NCI-H1694 treated with DMSO at 0.1 percent for 48 hours (cell line): ENCODE measurements around the gene EGLN3.

Experiments
- DNase-seq: peaks from one replicate; lab custom pipeline; 2025; lab: John Stamatoyannopoulos, UW

Gene EGLN3

DNA sequence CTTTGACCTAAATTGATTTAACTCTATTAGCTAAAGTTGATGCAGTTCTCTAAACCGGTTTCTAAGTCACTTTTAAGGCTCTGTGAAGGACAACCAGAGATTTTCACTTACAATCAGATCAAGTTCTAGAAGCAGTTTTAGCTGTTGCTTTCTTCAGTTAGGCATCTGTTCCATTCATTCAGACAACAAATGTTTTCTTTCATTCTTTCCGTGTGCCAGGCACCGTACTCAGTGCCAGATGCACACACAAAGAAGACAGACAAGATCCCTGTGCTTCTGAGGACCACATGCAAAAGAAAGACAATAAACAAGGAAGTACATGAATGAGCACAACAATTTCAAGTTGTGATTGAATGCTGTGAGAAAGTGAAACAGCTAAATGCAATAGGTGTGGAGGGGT lies 11.1 kb upstream of the EGLN3 start:
- DNase-seq = no peak

DNA sequence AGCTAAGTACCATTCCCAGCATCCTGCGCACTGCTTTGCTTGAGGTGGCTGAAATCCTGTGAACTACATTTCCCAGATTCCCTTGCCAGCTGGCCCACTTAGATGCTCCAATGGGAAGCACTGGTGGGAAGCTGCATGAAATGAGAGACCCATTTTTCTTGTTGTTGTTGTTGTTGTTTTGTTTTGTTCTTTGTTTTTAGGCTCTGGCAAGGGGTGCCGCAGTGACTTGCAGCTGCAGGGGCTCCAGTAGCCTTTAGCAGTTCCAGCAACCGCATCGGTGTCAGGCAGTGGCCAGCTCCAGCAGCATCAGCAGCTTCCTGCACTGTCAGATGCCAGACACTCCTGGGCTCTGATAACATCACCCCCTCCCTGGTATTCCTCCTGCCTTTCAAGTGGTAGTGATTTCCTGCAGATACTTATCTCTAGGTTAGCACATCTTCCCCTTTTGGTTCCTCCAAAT lies 8.8 kb upstream of the EGLN3 start:
- DNase-seq = no peak

DNA sequence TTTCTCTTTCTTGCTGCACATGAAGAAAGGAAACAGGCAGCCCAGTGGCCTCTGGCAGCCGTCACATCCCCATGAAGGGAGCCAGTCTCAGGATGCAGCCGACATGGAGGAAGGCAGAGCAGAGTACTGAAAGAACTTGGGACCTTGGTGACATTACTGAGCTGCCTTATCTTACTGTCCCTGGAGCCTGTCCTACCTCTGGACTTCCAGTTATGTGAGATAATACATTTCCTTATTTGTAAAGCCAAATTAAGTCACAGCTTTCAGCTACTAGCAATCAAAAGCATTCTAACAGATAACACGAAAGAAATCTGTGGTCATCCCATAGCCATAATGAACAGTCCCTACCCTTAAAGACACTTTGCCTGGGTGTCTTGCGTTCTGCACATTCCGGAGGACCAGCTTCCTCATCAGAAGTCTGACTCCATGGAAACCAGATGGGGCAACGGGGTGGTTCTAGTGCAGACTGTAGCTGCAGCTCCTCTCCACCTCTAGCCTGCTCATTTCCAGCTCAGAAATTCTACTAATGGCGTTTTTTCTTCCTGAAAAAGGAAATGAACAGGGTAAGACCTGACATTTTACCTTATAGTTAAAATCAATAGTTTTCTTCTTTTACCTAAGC lies 7.8 kb upstream of the EGLN3 start:
- DNase-seq = no peak

DNA sequence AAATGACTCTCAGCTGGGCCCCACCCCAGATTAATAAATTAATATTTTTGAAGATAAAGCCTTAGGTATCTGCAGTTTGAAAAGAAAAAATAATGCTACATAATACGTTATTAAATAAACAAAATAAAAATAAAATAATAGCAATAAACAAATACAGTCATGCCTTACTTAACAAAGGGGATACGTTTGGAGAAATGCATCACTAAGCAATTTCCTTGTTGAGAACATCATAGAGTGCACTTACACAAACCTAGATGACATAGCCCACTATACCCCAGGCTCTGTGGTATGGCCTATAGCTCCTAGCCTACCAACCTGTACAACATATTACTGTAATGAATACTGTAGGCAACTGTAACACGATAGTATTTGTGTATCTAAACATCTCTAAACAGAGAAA lies 7.1 kb upstream of the EGLN3 start:
- no peak for DNase-seq

DNA sequence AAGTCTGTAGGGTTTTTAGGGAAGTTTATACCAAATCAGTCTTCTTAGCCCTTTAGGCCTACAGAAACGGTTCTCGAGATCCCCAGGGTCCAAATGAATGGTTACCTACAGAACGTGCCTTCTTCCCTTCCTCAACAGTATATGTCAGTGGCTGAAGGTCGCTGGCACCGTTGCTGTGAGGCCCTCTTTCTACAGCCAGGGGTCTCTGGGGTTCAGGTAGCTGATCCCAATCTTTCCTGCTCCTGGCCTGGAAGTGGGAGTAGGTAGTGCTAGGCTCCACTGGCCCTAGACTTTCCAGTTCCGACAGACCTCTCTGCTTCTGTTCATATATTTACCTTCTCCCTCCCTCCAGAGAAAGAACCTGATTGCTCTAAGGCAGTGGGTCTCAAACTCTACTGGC lies 6.4 kb upstream of the EGLN3 start:
- DNase-seq = no peak

DNA sequence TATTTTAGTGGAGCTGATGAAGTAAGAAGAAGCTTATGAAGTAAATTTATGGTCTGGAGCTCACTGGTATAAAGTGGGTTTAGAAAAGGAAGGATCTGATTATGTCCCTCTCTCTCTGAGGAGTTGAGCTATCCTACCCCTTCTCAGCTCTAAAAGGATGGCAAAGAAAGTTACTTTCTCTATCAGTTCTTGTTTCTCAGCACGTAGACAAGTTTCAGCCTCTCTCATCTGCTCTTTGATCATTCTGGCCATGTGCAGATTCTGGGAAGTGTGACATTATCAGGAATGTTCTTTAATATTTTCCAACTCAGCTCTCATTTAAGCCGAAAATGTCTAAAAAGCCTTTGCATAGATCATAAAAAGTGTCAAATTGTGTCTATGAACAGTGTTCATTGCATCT lies 5.8 kb upstream of the EGLN3 start:
- DNase-seq = no peak

DNA sequence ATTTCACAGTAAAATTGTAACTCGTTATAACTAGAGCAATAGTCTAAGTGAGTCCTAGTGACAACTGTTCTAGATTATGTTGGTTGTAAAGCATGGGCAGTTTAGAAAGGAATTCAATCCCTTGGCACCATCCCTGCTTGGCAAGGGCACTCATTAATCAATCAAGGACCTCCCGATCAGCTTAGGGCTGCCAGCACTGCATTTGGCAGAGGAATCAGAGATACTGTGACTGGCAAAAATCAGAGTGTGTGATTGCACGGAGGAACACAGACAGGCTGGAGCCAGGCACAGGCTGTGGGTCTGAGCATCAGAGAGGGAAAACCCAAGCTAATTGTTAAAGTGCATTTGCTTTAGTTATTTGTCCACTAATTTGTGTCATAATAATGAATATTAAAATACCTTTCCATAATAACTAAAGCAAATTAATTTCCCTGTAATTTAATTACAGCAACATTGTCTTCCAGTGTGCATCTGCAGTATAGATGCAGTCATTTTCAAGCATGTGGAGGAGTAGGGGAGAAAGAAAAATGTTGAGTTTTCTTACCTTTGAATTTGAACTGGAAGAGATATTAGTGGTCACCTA lies 3.2 kb upstream of the EGLN3 start:
- DNase-seq = peak; percentile 50

DNA sequence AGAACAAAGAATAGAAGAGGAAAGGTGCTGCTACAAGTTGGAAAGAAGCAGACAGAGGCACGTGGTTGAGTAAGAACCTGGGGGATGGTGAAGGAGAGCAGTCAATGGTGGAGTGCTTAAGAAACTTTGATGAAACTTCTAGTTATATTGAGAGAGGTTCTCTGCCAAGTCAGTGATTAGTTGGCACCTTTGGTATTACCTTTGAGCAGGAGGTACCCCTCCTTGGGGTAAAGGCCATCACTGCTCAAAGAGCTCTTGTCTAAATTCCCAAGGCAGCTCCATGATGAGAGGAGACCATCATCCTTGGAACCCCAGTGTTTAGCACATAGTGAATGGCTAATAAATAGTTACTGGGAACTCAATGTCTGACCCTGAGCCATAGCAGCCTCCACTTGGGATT lies 1.7 kb upstream of the EGLN3 start:
- DNase-seq = no peak

DNA sequence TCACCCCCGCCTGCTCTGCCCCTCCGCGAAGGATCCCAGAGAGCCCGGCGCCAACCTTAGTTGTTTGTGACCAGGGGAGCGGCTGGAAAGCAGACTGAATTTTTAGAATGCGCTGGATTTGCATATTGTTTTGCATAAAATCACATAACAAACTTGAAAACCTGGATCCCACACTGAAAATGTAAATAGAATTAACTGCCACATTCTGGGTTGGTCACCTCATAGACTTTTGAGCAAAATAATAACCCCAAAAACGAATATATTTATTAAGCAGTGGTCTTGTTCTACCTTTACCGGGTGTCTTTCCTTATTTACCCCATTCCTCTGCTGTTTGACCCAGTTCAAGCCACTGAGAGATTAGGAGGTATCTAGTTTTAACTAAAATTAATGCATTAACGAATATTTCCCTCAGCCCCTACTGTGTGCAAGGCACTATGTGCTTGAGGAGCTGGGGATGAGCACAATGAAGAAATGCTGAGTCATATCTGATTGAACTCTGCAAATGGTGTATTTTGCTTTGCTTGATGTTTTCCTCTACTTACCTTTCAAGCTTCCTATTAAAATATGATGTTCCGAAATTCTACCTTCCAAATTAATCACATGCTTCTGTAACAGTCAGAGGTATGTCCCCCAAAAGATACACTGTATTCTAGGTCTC lies 438 bp upstream of the EGLN3 start:
- DNase-seq = peak; percentile 82

DNA sequence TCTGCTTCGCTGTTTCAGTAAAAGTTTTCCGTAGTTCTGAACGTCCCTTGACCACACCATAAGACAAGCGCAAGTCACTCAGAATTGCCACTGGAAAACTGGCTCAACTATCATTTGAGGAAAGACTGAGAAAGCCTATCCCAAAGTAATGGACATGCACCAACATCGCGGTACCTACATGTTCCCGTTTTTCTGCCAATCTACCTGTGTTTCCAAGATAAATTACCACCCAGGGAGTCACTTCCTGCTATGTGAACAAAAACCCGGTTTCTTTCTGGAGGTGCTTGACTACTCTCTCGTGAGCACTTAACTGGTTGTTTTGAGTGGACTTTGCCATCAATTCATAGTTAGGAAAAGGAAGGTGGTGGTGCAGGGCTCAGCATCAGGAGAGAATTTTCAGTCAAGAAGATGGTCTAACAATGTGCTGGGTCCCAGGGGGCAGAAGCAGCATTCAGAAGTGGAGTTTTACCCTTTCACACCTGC lies 1.4 kb downstream of the EGLN3 start:
- no peak for DNase-seq

DNA sequence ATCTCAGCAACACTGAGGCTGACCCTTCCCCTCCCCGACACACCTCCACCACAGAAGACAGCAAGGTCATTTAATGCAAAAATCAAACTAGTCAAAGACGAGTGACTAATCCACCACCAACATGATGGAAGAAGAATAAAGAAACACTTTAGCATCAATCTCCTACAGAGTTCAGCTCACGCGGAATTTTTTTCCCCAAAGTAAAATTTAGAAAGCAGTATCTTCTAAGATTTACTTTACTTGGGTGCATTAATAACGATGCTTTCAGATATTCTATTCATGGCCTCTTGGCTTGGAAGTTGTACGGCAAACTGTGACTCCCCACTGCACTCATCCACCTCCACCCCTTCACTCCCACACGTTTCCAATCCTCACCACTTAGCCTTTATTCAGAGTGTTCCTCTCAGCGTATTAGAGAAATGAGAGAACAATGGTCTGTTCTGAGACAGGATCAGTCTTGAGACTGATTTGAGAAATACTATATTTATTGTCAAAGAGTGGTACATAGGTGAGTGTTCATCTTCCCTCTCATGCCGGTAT lies 1.9 kb downstream of the EGLN3 start:
- DNase-seq = no peak

DNA sequence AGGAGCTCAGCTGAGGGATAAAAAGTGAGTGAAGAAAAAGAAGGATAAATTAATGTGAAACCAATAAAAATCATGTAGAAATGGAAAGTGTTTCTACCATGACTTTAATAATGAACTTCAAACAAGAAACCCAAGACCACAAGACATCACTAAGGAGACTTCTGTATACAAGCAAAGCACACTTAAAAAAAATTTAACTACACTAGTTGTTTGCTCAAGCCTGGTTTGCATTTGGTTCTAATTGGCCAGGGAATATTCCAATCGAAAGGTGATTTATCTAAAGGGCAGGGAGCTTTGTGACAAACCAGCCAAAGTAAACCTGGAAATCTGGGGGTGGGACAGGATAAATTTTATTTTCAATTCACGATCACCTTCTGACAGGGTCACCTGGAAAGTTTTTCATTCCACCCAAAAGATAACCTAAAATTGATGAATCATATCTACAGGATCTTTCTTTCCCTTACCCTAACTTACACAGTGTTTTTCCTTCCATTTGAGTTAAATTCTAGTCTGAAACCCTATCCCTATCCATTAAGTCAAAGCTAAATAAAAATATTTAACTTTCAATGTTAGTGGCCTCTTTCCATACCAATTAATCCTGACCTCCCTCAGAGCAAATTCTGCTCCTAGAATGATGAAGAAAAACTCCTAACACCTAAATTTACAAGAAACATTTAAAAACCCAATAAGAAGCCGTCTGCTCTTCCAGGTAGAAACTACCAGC lies 2.6 kb downstream of the EGLN3 start:
- no peak for DNase-seq

DNA sequence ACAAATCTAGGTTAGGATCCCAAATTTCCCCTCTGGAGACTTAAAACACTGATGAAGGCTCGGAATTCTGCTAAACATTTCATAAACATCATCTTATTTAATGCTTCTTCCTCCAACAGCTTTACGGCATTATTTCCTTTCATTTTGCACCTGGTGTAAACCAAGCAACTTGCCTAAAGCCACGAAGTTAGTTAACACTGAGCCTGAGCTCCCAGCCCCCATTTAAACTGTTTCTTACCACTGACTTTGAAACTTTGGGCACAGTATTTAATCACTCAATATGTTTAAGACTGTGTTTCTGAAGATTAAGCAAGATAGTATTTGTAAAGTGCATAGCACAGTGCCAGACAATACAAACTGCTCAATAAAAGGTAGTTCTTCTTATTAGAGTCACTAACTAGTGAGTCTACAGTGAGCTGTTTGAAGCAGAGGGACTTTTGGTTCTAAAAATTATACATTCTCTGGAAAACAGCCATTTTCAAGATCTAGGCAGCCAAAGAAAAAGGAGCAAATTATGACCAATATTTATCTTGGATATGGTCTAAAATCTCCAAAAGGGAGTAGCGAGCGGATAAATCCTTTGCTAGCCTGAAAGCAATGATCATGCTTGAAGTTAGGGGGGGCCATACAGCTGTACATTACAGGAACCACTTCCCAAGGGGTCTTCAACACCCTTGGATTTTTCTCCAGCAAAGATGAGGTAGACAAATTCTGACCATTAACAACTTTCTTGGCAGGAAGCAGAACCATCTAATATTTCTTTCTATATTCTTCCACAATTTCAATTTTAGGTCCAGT lies 4.0 kb downstream of the EGLN3 start:
- DNase-seq = no peak

DNA sequence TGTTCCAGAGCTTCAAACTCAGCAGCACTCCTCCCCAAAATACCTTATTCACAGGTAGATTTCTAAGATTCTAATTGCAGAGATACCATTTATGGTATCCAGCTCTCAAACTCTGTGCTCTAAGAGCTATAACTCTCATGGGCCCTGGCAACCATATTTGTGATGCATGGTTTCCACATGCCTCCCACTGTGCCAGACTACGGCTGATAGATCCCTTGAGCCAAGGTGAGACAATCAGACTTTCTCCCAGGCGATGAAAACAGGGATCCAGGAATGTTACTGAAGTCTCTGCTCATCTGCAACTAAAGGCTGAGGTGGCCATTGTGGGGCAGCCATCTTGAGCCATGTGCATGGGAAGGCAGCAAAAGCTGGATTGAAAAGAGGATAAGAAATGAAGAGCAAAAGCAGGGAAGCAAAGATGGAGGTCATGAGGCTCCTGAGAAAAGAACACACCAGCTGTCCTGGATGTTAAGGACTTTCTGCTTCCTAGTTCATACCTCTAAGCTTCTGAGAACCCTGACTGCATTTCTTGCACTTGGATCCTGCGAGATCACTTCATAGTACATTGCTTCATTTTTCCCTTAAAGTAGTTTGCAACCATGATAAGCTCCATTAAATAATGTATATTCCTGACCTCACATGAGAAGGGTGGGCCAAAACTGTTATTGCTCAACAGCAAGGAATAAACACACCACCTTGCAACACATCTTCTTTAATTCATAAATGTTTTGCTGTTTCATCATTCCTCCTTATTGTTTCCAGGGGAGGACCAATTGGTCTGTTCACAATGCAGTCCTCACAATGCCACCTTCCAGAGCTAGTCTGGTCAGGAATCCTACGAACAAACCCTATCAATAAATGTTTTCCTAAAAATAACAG lies 5.4 kb downstream of the EGLN3 start:
- DNase-seq = no peak

DNA sequence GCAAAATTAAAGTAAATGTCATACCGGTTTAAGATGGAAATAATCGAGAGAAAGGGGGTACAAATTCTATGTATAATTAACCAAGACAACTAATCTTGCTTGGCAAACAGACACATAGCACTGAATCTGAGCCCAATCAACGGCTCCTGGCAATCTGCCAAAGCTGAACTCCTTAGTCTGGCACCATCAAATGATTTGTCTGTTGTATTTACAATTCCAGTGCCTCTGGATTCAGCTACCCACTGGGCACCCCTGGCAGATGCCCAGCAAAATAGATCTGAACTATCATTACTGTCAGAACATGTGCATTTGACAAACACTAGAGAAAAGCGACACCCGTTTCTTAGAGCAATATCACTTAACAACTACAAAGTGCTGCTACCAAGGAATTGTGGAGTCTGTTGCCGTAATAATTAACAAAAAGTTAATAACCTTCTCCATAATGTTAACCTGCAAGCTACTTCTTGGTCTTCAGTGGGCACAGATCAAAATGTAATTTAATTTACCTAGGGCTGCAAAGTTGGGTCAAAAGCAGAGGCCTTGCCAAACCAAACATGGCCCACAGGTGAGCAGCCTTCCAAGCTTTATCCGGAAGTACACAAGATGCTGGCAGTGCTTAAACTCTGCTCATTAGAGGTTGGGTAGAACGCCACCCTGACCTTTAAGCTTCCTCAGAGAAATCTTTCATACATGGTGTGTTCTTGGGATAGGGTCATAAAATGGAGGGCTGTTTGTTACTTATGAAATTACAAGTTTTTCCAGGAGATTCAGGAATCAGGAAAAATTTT lies 7.6 kb downstream of the EGLN3 start:
- peak; percentile 80 for DNase-seq

DNA sequence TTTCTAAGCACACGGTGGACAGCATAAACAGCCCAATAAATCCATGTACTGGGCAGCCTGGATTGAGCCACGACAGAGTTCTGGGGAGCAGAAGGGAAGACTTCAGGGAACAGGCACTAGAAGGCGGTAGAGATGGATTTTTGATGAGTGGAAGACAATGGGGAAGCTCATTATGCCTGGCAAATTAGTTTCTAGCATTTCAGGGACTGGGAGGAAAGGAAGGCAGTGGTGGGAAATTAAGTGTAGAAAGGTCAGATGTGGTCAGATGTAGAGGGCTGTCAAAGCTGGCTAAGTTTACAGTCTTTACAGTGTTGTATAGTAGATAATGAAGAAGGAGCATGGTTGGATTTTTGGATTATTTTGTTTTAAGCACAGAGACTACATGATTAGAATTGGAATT lies 9.2 kb downstream of the EGLN3 start:
- no peak for DNase-seq

DNA sequence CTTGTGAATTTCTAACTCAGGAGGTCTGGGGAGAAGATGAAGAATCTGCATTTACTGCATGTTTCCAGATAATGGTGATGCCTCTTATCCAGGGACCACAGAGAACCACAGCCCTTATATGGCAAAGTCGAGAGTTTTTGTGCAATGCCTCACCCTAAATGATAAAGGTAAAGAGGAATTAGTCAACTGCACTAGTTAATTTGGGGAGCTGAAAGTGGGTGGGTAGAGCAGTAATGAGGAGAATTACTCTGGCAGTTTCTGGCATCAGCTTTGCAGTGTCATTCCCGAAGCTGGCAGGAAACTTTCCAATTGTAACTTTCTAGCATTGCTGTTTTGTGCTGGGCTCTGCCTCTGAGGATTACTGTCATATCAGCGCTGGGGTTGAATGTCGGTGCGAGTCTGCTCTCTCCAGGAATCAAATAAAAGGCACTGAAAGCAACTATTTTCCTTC lies 10.3 kb downstream of the EGLN3 start:
- no peak for DNase-seq

DNA sequence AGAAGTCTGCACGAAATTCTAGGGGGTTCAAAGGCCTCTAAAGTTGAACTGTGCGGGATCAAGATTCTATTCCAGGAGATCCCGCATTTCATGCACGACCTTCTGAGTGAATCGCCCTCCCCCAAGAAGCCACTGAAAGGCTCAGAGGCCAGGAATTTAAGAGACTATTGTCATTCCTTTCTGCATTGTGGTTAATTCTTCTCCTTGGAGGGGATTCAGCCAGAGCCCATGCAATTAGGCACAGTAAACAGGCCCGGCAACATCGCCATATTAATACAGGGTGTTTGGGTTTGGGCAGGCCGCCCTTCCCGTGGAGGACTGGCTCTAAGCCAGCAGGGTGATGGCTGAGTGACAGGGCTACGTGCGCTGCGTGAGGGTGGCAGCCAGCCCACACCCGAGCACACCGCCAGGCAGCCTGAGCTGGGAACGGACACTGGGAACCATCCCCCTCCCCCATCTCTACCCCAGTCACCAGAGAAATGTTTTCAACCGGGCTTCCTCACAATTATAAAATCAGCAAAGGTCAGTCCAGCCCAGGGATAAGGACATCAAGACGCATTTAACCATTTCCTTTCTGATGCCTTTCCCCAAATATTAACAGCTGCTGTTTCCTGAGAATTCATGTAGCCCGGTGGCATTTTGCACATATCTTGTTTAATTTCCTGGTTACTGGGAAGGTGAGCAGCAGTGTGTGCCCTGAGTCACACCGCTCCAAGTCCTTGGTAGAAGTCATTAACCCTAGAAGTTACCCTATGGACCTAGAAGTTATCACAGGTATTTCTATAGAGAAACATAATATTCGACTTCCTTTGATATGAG lies 12.5 kb downstream of the EGLN3 start:
- peak; percentile 78 for DNase-seq

DNA sequence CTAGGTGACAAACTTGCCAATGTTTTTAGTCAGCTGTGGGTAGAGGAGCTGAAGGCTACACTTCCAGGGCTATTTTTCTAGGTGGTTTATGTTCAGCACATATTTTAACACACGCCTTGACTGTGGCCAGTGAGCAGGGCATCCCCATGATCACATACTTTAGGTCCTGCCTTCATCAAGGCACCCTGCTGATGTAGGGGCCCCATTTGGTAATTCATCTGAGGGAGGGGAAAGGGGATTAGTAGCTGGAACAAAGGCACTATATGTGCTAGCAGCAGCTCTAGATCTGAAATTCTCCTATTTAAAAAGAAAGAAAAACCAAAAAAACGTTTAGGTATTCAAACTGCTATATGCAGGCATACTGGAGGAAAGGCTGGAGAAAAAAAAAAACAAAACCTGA lies 14.5 kb downstream of the EGLN3 start:
- no peak for DNase-seq
